ENCODE measurements around the gene ARSA.

GRCh38 chr22:50621356-50621880 lies 6.5 kb downstream of the ARSA start:
- TF ChIP-seq CTCF (IDR thresholded peaks at IDR 0.05) (no peak), REST (IDR thresholded peaks at IDR 0.05; ENCODE audit: insufficient read depth in 1 of 2, low read depth in 2 of 2, low read length in 1 of 2) (no peak), POLR2AphosphoS5 (IDR thresholded peaks at IDR 0.05; ENCODE audit: low read depth, low read length) (0 out of 2 replicates have a peak, but pooled peaks have one; percentile 20)
